ENCODE measurements around the gene GBP6. TPM values are rescaled to one million over a fixed set of nuclear protein-coding genes. Genes with fewer than 3 reads are reported as not detected.

The GBP6 gene
- total RNA-seq, 1 experiment from 2014 or later, result not detected

Other genes with a start within 250 kb of the GBP6 start
- 7.8 and 10.3 TPM in 2 replicates for gene GBP2, start 237.9 kb upstream of the GBP6 start, total RNA-seq (2014; rRNA removed; shearing (Covaris generic))
- gene GBP7, start 188.1 kb upstream of the GBP6 start, total RNA-seq (2014; rRNA removed; shearing (Covaris generic)), result not detected in 2 replicates
- 0.02 and 0.12 TPM in 2 replicates for gene GBP4, start 165.1 kb upstream of the GBP6 start, total RNA-seq (2014; rRNA removed; shearing (Covaris generic))
- 0.07 TPM in 1 of 2 replicates, not detected in the other for gene GBP5, start 91.2 kb upstream of the GBP6 start, total RNA-seq (2014; rRNA removed; shearing (Covaris generic))
- gene LRRC8B, start 160.8 kb downstream of the GBP6 start, total RNA-seq (2014; rRNA removed; shearing (Covaris generic)), result 1.4 and 3.9 TPM in 2 replicates

Measured in A172 (cell line).